ENCODE measurements around the gene RPUSD1. TPM values are rescaled to one million over a fixed set of nuclear protein-coding genes. Genes with fewer than 3 reads are reported as not detected.

Gene RPUSD1
- polyA plus RNA-seq, 4 donors, result 17.6 to 26.2 (median 21.6) TPM

DNA sequence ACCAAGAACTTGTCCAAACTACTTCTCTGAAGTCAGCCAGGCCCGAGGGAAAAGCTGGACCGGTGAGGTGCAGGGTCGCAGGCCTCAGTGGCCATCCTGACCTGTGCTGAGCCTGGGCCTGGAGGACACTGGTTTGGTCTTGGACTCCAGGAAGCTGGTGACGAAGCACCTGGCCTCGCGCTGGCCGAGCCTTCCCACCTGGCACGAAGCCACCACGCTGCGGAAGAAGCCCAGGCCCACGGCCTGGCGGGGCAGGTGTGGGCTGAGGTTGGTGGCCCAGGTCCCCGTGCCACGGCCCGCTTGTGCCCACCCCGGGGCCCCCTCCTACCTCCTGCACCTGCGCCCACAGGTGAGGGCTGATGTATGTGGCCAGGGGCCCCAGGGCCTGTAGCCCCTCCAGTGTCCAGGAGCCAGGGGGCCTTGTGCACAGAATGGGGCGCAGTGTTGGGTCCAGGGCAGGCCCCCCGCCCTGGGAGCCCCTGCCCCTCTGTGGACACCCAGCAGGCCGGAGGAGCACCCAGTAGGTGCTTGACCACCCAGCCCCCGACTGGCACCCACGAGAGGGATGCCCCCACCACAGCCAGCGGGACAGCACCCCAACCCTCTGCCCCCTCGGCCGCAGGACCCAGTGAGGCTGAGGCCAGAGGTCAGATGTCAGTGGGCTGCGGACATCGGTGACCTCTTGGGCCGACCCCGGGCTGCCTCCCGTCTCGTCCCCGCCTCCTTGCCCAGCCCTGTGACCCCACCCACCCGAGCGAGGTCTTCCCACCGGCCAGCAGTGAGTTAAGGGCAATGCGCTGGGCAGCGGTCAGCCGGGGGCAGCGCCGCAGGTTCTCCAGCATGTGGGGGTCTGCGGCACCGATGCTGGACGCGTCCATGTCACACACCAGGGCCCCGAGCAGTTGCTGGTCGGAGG lies 13.8 kb downstream of the RPUSD1 start:
- no peak overlapping the region for H3K4me3 ChIP-seq (ENCODE audit: low read depth in 1 of 3, low read length in 3 of 3)
- H3K36me3 ChIP-seq (ENCODE audit: control insufficient read depth in 3 of 3, insufficient read depth in 2 of 3, low read depth in 1 of 3, low read length in 3 of 3), result no peaks in the 10 kb centered on the region
- 64 to 79% (median 71%) methylated on average over 32 to 46 of the region's 46 CpGs for WGBS, 3 donors
- no peak overlapping the region for H3K27ac ChIP-seq (ENCODE audit: low read depth in 1 of 3, low read length in 2 of 3)
- no peaks in the 10 kb centered on the region for H3K9me3 ChIP-seq (ENCODE audit: control insufficient read depth in 2 of 2, insufficient read depth in 1 of 2, low read depth in 1 of 2, low read length in 1 of 2)
- no peak for FAIRE-seq
- DNase-seq, result no peak
- no peaks in the 10 kb centered on the region for H3K4me1 ChIP-seq (ENCODE audit: control insufficient read depth in 3 of 3, insufficient read depth in 2 of 3, low read depth in 1 of 3, low read length in 2 of 3)
- peaks cover 2 to 5% (median 3%) of the 10 kb centered on the region in 3 donors for H3K27me3 ChIP-seq (ENCODE audit: control insufficient read depth in 3 of 3, insufficient read depth in 3 of 3, low read length in 3 of 3)

DNA sequence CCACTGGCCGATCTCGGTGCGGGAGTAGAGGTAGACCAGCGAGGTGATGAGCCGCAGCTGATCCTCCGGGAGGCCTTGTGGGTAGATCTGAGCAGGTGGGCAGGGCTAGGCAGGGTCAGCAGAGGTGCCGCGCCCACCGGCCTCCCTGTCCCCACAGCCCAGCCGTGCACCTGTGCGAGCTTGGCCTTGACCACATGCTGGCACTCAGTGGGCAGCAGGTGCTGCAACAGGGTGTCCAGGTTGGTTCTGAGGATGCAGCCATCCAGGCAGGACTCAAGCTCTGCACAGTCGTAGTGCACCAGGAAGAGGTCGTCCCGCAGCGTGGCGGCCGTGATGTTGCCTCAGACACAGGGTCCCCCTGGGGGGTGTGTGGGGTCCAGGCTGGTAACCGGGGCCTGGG lies 15.2 kb downstream of the RPUSD1 start:
- H3K4me3 ChIP-seq (ENCODE audit: low read depth in 1 of 3, low read length in 3 of 3), result no peak overlapping the region
- no peak overlapping the region for H3K27ac ChIP-seq (ENCODE audit: low read depth in 1 of 3, low read length in 2 of 3)
- H3K4me1 ChIP-seq (ENCODE audit: control insufficient read depth in 3 of 3, insufficient read depth in 2 of 3, low read depth in 1 of 3, low read length in 2 of 3), result no peaks in the 10 kb centered on the region
- peaks cover 0 to 5% (median 0%) of the 10 kb centered on the region in 3 donors for H3K27me3 ChIP-seq (ENCODE audit: control insufficient read depth in 3 of 3, insufficient read depth in 3 of 3, low read length in 3 of 3)
- no peaks in the 10 kb centered on the region for H3K36me3 ChIP-seq (ENCODE audit: control insufficient read depth in 3 of 3, insufficient read depth in 2 of 3, low read depth in 1 of 3, low read length in 3 of 3)
- 79 to 85% (median 84%) methylated on average over 17 to 18 of the region's 18 CpGs for WGBS, 3 donors
- FAIRE-seq, result no peak
- no peaks in the 10 kb centered on the region for H3K9me3 ChIP-seq (ENCODE audit: control insufficient read depth in 2 of 2, insufficient read depth in 1 of 2, low read depth in 1 of 2, low read length in 1 of 2)
- no peak for DNase-seq

DNA sequence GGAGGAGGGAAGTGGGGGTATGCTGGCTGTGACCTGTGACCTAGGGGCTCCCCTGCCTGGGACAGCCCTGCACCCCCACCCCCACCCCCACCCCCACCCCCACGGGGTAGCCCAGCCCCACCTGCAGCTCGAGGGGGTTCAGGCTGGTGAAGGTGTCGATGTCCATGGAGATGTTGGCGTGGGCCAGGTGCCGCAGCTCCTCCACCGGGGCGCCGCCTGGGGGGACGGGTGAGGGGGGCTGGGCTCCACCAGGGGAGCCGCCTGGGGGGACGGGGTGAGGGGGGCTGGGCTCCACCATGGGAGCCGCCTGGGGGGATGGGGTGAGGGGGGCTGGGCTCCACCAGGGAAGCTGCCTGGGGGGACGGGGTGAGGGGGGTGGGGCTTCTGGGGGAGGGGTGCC lies 17.8 kb downstream of the RPUSD1 start:
- no peaks in the 10 kb centered on the region for H3K9me3 ChIP-seq (ENCODE audit: control insufficient read depth in 2 of 2, insufficient read depth in 1 of 2, low read depth in 1 of 2, low read length in 1 of 2)

DNA sequence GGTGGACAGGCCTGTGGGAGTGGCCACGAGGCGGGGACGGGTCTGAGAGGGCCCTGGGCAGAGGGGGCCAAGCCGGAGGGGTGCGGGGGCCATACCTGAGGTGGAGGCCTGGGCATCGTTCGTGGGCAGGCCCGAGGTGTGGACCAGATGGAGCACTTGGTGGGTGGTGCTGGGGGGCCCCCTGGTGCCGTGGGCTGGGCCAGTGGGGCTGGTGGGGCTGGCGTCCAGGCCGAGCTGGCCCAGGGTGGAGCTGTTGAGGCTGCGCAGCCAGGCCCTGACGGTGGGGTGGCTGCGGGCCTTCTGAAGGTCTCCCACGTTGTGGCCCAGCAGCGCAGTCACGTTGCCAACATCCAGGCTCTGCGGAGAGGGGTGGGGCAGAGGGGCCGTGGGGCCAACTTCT lies 18.2 kb downstream of the RPUSD1 start:
- no peaks in the 10 kb centered on the region for H3K27me3 ChIP-seq (ENCODE audit: control insufficient read depth in 3 of 3, insufficient read depth in 3 of 3, low read length in 3 of 3)
- H3K36me3 ChIP-seq (ENCODE audit: control insufficient read depth in 3 of 3, insufficient read depth in 2 of 3, low read depth in 1 of 3, low read length in 3 of 3), result no peaks in the 10 kb centered on the region
- FAIRE-seq (no peak), DNase-seq (no peak)
- no peak overlapping the region for H3K27ac ChIP-seq (ENCODE audit: low read depth in 1 of 3, low read length in 2 of 3)
- H3K9me3 ChIP-seq (ENCODE audit: control insufficient read depth in 2 of 2, insufficient read depth in 1 of 2, low read depth in 1 of 2, low read length in 1 of 2), result no peaks in the 10 kb centered on the region
- WGBS, 3 donors, result 72 to 79% (median 74%) methylated on average over 18 to 19 of the region's 19 CpGs
- H3K4me1 ChIP-seq (ENCODE audit: control insufficient read depth in 3 of 3, insufficient read depth in 2 of 3, low read depth in 1 of 3, low read length in 2 of 3), result no peaks in the 10 kb centered on the region
- H3K4me3 ChIP-seq (ENCODE audit: low read depth in 1 of 3, low read length in 3 of 3), result no peak overlapping the region

More for the DNA sequence above, 17.8 kb downstream of the RPUSD1 start:
- WGBS, 3 donors, result 77 to 80% (median 77%) methylated on average over 8 to 13 of the region's 13 CpGs
- Histone ChIP-seq H3K27ac (ENCODE audit: low read depth in 1 of 3, low read length in 2 of 3) (no peak overlapping the region), H3K36me3 (ENCODE audit: control insufficient read depth in 3 of 3, insufficient read depth in 2 of 3, low read depth in 1 of 3, low read length in 3 of 3) (no peaks in the 10 kb centered on the region), H3K27me3 (ENCODE audit: control insufficient read depth in 3 of 3, insufficient read depth in 3 of 3, low read length in 3 of 3) (no peaks in the 10 kb centered on the region), H3K4me3 (ENCODE audit: low read depth in 1 of 3, low read length in 3 of 3) (no peak overlapping the region), H3K4me1 (ENCODE audit: control insufficient read depth in 3 of 3, insufficient read depth in 2 of 3, low read depth in 1 of 3, low read length in 2 of 3) (no peaks in the 10 kb centered on the region)
- no peak for FAIRE-seq
- DNase-seq, result no peak

DNA sequence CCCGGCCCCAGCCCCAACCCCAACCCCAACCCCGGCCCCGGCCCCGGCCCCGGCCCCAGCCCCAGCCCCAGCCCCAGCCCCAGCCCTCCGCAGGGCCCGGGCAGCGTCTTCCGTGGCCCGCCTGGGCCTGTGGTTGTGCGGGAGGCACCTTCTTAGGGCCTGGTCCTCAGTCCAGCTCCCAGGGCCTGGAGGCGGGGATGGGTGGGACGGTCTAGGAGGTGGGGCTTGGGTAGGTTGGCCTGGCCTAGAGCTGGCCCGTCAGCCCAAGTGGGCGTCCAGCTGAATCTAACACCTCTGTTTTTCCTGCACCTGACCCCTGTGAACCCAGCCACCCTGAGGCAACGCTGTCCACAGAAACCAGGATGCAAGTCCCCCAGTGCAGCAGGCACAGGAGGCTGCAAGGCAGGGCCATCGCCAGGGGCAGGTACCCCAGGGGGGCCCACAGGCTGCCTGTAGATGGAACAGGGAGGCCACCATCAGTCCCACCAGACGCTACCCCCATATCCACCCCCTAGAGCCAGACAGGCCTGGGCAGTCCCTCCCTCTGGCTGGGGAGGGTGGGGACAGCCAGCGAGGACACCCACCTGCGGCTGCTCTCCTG lies 18.9 kb downstream of the RPUSD1 start:
- H3K27me3 ChIP-seq (ENCODE audit: control insufficient read depth in 3 of 3, insufficient read depth in 3 of 3, low read length in 3 of 3), result no peaks in the 10 kb centered on the region
- DNase-seq, result no peak
- H3K9me3 ChIP-seq (ENCODE audit: control insufficient read depth in 2 of 2, insufficient read depth in 1 of 2, low read depth in 1 of 2, low read length in 1 of 2), result no peaks in the 10 kb centered on the region
- FAIRE-seq, result no peak
- no peak overlapping the region for H3K4me3 ChIP-seq (ENCODE audit: low read depth in 1 of 3, low read length in 3 of 3)
- H3K4me1 ChIP-seq (ENCODE audit: control insufficient read depth in 3 of 3, insufficient read depth in 2 of 3, low read depth in 1 of 3, low read length in 2 of 3), result no peaks in the 10 kb centered on the region
- H3K36me3 ChIP-seq (ENCODE audit: control insufficient read depth in 3 of 3, insufficient read depth in 2 of 3, low read depth in 1 of 3, low read length in 3 of 3), result no peaks in the 10 kb centered on the region
- H3K27ac ChIP-seq (ENCODE audit: low read depth in 1 of 3, low read length in 2 of 3), result no peak overlapping the region
- 29 to 59% (median 57%) methylated on average over 13 to 20 of the region's 20 CpGs for WGBS, 3 donors

DNA sequence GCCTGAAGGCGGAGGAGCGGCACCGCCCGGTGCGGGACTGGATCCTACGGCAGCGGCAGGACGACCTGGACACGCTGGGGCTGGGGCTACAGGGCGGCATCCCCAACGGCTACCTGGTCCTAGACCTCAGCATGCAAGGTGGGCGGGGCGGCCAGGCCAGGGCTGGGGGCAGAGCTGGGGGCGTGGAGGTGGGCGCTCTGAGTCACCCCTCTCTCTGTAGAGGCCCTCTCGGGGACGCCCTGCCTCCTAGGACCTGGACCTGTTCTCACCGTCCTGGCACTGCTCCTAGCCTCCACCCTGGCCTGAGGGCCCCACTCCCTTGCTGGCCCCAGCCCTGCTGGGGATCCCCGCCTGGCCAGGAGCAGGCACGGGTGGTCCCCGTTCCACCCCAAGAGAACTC lies 19.8 kb downstream of the RPUSD1 start:
- H3K27me3 ChIP-seq (ENCODE audit: control insufficient read depth in 3 of 3, insufficient read depth in 3 of 3, low read length in 3 of 3), result no peaks in the 10 kb centered on the region
- DNase-seq, result no peak

DNA sequence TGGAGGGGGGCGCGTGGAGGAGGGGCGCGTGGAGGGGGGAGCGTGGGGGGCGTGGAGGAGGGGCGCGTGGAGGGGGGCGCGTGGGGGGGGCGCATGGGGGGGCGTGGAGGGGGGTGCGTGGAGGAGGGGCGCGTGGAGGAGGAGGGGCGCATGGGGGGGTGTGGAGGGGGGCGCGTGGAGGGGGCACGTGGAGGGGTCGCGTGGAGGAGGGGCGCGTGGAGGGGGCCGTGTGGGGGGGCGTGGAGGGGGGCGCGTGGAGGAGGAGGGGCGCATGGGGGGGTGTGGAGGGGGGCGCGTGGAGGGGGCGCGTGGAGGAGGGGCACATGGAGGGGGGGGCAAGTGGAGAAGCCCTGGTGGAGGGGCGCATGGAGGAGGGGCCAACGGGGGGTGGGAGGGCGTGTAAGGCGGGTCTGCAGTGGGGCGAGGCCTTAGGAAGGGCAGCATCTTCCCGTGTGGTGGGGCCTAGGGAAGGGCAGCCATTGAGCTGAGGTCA lies 20.4 kb downstream of the RPUSD1 start:
- H3K27me3 ChIP-seq (ENCODE audit: control insufficient read depth in 3 of 3, insufficient read depth in 3 of 3, low read length in 3 of 3), result no peaks in the 10 kb centered on the region
- WGBS, 3 donors, result 34 to 69% (median 66%) methylated on average over 8 to 29 of the region's 38 CpGs
- no peaks in the 10 kb centered on the region for H3K4me1 ChIP-seq (ENCODE audit: control insufficient read depth in 3 of 3, insufficient read depth in 2 of 3, low read depth in 1 of 3, low read length in 2 of 3)
- FAIRE-seq, result no peak
- no peaks in the 10 kb centered on the region for H3K9me3 ChIP-seq (ENCODE audit: control insufficient read depth in 2 of 2, insufficient read depth in 1 of 2, low read depth in 1 of 2, low read length in 1 of 2)
- H3K36me3 ChIP-seq (ENCODE audit: control insufficient read depth in 3 of 3, insufficient read depth in 2 of 3, low read depth in 1 of 3, low read length in 3 of 3), result no peaks in the 10 kb centered on the region
- no peak for DNase-seq
- H3K27ac ChIP-seq (ENCODE audit: low read depth in 1 of 3, low read length in 2 of 3), result no peak overlapping the region
- H3K4me3 ChIP-seq (ENCODE audit: low read depth in 1 of 3, low read length in 3 of 3), result no peak overlapping the region

More for the DNA sequence above, 19.8 kb downstream of the RPUSD1 start:
- Histone ChIP-seq H3K4me3 (ENCODE audit: low read depth in 1 of 3, low read length in 3 of 3) (no peak overlapping the region), H3K36me3 (ENCODE audit: control insufficient read depth in 3 of 3, insufficient read depth in 2 of 3, low read depth in 1 of 3, low read length in 3 of 3) (no peaks in the 10 kb centered on the region), H3K9me3 (ENCODE audit: control insufficient read depth in 2 of 2, insufficient read depth in 1 of 2, low read depth in 1 of 2, low read length in 1 of 2) (no peaks in the 10 kb centered on the region), H3K4me1 (ENCODE audit: control insufficient read depth in 3 of 3, insufficient read depth in 2 of 3, low read depth in 1 of 3, low read length in 2 of 3) (no peaks in the 10 kb centered on the region), H3K27ac (ENCODE audit: low read depth in 1 of 3, low read length in 2 of 3) (no peak overlapping the region)
- no peak for FAIRE-seq
- WGBS, 3 donors, result 23 to 70% (median 66%) methylated on average over 15 to 21 of the region's 21 CpGs

DNA sequence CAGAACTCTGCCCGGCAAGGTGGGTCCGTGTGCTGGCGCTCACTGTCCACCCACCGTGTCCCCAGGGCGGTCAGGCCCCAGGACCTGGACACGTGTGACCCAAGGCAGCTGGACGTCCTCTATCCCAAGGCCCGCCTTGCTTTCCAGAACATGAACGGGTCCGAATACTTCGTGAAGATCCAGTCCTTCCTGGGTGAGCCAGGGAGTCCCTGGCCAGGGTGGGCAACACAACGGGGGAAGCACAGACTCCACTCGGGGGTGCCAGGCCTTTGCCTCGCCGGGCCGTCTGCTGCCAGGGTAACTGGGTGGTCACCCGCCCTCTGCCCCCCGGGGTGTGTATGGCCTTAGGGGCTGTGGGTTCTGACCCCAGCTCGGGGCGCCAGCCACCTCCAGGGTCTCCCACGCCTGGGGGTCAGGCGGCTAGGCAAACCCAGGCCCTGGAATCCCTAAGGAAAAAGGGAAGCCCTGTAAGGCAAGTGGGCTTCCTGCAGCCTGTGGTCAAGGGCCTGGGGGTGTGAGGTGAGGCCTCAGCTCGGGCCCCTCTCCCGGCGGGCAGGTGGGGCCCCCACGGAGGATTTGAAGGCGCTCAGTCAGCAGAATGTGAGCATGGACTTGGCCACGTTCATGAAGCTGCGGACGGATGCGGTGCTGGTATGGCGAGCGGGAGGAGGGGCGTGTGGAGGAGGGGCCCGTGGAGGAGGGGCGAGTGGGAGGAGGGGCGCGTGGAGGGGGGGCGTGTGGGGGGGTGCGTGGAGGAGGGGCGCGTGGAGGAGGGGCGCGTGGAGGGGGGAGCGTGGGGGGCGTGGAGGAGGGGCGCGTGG lies 21.2 kb downstream of the RPUSD1 start:
- Histone ChIP-seq H3K27me3 (ENCODE audit: control insufficient read depth in 3 of 3, insufficient read depth in 3 of 3, low read length in 3 of 3) (no peaks in the 10 kb centered on the region), H3K4me1 (ENCODE audit: control insufficient read depth in 3 of 3, insufficient read depth in 2 of 3, low read depth in 1 of 3, low read length in 2 of 3) (peaks cover 0 to 6% (median 0%) of the 10 kb centered on the region in 3 donors), H3K27ac (ENCODE audit: low read depth in 1 of 3, low read length in 2 of 3) (no peak overlapping the region), H3K9me3 (ENCODE audit: control insufficient read depth in 2 of 2, insufficient read depth in 1 of 2, low read depth in 1 of 2, low read length in 1 of 2) (no peaks in the 10 kb centered on the region), H3K36me3 (ENCODE audit: control insufficient read depth in 3 of 3, insufficient read depth in 2 of 3, low read depth in 1 of 3, low read length in 3 of 3) (no peaks in the 10 kb centered on the region), H3K4me3 (ENCODE audit: low read depth in 1 of 3, low read length in 3 of 3) (no peak overlapping the region)
- WGBS, 3 donors, result 64 to 70% (median 67%) methylated on average over 34 to 37 of the region's 48 CpGs
- DNase-seq (no peak), FAIRE-seq (no peak)

Measured in small intestine (tissue), 7 donors.